ENCODE results near the gene NR3C1. TPM values are rescaled to one million over a fixed set of nuclear protein-coding genes. Genes with fewer than 3 reads are reported as not detected.
"Not testable (repeated sequence)": the region's sequence is repeated elsewhere in the genome, so short reads cannot be mapped to it uniquely, and the experiment has no call there.

NR3C1 gene
- total and polyA plus RNA-seq, 2 of the 4 experiments (the other 2 are of a cell fraction) = 13.7 to 77.4 TPM

- H3K9me3 ChIP-seq (ENCODE audit: control insufficient read depth, insufficient read depth, low read length); H3K56ac ChIP-seq (ENCODE audit: extremely low read depth, insufficient read depth, low read length); H2AFZ ChIP-seq (replicated peaks; ENCODE audit: low read length, poor library complexity); H3K4me2 ChIP-seq (ENCODE audit: low read depth, low read length); H2AK5ac ChIP-seq (ENCODE audit: low read depth, low read length); H3K9me1 ChIP-seq (ENCODE audit: insufficient read depth, low read length); POLR2A ChIA-PET (ENCODE audit: unreplicated experiment); H3K9ac ChIP-seq (ENCODE audit: low read depth, low read length); H4K91ac ChIP-seq (ENCODE audit: insufficient read depth, low read depth, low read length); H3K4me3 ChIP-seq (ENCODE audit: insufficient read depth, low read depth, low read length); H2BK15ac ChIP-seq (ENCODE audit: low read depth, low read length); DNase-seq; H3K4ac ChIP-seq (ENCODE audit: low read depth, low read length); H4K8ac ChIP-seq (ENCODE audit: low read depth in 2 of 2, low read length in 2 of 2); H3K4me1 ChIP-seq (ENCODE audit: control insufficient read depth, insufficient read depth, low read length); H2BK5ac ChIP-seq (ENCODE audit: low read depth, low read length, poor library complexity, severe bottlenecking); H2BK20ac ChIP-seq (ENCODE audit: low read depth, low read length); BruUV-seq (replicated peaks); H3K14ac ChIP-seq (replicated peaks; ENCODE audit: low read depth, low read length); in situ Hi-C loops (cut with MboI; ENCODE audit: low sequenced_read_pairs); CTCF ChIA-PET; H3K27me3 ChIP-seq (ENCODE audit: control insufficient read depth, insufficient read depth, low read length); H2AK9ac ChIP-seq (replicated peaks; ENCODE audit: low read depth, low read length, poor library complexity); H3K18ac ChIP-seq (ENCODE audit: low read depth, low read length); intact Hi-C loops (cut with micrococcal nuclease); H2BK120ac ChIP-seq (ENCODE audit: low read depth, low read length); H3K27ac ChIP-seq (ENCODE audit: insufficient read depth, low read length); H4K5ac ChIP-seq (ENCODE audit: low read depth, low read length); H3K36me3 ChIP-seq (ENCODE audit: control insufficient read depth, insufficient read depth, low read length); ATAC-seq (ENCODE audit: low read depth); H3K23ac ChIP-seq (ENCODE audit: low read depth, low read length); dilution Hi-C loops (cut with HindIII; ENCODE audit: low sequenced_read_pairs, unreplicated experiment): not testable (repeated sequence)
- no CpG with 5 or more reads among the region's 3 CpGs for WGBS, 2 experiments (ENCODE audit: extremely low coverage in 2 of 2, insufficient read length in 1 of 2)
- H3K79me1 ChIP-seq (ENCODE audit: low read depth in 1 of 2, low read length in 2 of 2) = peaks cover 20 to 48% of the 10 kb centered on the region in 2 experiments
- H4K20me1 ChIP-seq (ENCODE audit: insufficient read depth, low read length) = peaks cover 19% of the 10 kb centered on the region; the same call in 1 of the 2 replicates
Observed at GRCh38 chr5:143334380-143334779, 69.1 kb downstream of the NR3C1 start.
